Suppressor macrophage treated with lipopolysaccharide for 1 hour (primary cell): Measurements from ENCODE around the gene OCIAD1.
"Not testable (repeated sequence)": the region's sequence is repeated elsewhere in the genome, so short reads cannot be mapped to it uniquely, and the experiment has no call there.

Experiments used
- DNase-seq, 3 donors: peaks; one replicate each; pipeline ENCODE4 v3.0.0-alpha.2; 2020 to 2022

OCIAD1 gene

DNA sequence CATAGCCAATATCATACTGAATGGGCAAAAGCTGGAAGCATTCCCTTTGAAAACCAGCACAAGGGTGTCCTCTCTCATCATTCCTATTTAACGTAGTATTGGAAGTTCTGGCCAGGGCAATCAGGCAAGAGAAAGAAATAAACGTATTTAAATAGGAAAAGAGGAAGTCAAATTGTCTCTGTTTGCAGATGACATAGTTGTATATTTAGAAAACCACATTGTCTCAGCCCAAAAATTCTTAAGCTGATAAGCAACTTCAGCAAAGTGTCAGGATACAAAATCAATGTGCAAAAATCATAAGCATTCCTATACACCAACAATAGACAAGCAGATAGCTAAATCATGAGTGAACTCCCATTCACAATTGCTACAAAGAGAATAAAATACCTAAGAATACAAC is 9.5 kb upstream of the OCIAD1 start:
- not testable (repeated sequence) for DNase-seq

GRCh38 chr4:48827622-48828021 is 3.3 kb upstream of the OCIAD1 start:
- DNase-seq = no peak

DNA sequence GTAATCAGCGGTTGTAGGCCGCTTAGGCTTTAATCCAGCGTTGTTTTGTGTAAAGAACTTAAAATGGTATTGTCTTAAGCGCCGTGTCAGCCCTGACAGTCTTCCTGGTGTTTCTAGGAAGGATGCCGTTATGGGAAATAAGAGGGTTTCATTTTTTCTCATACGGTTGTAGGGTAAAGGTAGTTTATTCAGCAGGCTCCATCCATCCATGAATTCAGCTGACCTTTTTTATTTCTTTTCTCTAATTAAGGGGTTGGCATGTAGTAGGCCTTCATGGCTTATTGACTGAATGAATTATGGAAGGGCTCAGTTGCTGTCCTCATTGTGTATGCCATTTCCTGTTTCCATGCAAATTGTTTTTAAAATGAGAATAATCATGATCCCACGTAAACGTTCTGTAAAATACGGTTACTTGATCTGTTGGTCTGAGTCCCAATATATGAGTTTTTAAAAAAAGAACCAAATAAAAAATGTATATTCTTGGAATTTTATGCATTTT is 693 bp downstream of the OCIAD1 start:
- DNase-seq = peak; percentile 8 to 27 (median 21)

DNA sequence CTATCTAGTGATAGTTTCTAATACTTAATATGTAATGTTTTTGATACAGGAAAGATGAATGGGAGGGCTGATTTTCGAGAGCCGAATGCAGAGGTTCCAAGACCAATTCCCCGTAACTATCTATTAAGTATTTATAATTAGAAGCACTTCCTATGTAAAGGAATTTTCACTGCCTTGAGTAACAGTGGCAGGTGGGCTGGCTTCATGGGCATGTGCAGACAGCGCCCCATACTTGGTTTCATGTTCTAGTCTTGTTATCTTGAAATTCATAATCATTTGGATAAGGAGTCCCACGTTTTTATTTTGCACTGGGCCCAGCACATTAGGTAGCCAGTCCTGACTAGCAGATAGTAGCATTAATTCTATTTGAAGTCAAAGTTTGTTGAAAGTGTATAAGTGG is 1.7 kb downstream of the OCIAD1 start:
- no peak for DNase-seq

- no peak for DNase-seq
Measured at GRCh38 chr4:48836658-48837057, 5.8 kb downstream of the OCIAD1 start.

DNA sequence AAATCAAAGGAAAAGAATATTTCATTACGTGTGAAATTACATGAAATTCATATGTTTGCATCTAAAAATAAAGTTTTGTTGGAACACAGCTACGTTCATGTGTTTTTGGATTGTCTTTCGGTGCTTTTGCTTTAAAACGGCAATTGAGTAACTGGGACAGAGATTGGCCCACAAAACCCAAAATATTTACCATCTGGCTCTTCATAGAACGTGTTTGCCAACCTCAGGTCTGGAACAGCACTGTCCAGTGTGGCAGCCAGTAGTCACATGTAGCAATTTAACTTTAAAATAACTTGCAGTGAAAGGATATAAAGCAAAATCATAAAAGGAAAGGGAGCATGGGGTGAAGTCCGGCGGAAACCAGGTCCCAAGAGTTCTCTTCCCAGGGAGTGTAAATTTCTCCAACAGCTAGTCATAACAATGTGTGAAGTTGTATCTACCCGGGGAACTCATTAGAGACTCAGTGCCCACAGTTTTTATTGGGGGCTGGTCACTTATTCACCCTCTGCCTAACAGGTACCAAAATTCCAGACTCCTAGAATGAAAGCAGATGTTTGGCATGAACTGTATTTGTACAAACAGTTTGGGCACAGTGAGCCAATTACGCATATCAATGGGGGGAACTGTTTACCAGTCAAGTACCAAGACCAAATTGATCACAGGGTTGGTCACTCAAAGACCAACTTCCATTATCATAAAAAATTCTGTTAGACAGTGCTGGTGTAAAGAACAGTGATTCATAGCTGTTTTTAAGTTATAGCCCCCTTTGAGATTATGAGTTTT is 10.3 kb downstream of the OCIAD1 start:
- no peak for DNase-seq

DNA sequence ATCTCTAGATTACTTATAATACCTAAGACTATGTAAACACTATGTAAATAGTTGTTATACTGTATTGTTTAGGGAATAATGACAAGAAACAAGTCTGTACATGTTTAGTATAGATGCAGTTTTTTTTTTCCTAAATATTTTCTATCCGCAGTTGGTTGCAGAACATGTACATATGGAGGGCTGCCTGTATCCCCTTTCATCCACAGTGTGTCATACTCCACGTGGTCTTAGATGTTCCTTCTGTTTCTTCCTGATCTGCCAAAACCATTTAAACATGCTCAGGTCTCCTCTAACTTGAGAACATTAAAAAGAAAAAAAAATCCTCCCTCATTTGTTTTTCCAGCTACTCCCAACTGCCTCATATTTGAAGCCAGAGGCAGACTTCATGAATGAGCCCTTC is 14.0 kb downstream of the OCIAD1 start:
- DNase-seq = no peak

DNA sequence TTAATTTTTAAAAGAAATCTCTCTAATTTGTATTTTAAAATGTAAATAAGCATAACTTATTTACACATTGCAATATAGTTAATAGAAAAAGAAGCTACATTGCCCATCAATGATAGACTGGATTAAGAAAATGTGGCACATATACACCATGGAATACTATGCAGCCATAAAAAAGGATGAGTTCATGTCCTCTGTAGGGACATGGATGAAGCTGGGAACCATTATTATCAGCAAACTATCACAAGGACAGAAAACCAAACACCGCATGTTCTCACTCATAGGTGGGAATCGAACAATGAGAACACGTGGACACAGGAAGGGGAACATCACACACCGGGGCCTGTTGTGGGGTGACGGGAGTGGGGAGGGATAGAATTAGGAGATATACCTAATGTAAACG is 17.9 kb downstream of the OCIAD1 start:
- not testable (repeated sequence) for DNase-seq

DNA sequence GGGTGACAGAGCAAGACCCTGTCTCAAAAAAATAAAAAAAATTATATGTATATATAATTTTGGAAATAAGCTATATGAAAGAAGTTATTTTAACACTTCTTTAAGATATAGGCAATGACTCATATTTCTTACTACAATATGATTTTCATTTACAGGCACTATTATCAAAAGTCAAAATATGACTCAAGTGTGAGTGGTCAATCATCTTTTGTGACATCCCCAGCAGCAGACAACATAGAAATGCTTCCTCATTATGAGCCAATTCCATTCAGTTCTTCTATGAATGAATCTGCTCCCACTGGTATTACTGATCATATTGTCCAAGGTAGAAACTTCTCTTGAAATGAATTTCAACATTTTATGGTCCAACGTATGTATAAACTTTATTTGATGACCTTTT is 20.8 kb downstream of the OCIAD1 start:
- DNase-seq = peak in 1 of 3 donors; percentile 8

DNA sequence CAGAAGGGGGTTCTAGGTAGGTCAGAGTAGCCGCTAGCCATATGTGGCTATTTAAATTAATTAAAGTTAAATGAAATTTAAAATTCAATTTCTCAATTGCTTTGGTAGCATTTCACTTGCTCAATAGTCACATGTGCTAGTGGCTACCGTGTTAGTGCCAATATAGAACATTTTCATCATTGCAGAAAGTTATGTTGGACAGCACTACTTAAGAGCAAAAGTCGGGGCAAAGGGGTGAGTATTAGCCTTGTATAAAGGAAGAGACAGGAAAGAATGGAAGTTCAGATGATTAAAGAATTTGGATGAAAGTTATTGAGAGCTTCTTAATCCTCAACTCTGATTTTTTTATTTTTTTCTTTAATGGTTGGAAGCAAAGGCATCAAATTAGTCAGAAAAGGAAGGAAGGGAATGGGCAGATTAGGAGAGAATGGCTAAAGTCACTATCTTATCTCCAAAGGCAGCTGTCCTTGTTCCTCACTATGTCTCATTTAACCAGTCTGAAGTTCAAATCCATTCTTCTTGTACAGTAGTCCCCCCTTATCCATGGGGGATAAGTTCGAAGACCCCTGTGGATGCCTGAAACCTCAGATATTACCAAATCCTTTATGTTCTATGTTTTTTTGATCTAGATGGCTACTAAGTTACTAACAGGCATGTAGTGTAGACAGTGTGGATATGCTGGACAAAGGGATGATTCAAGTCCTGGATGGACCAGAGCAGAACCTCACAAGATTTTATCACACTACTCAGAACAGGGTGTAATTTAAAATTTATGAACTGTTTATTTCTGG is 22.9 kb downstream of the OCIAD1 start:
- no peak for DNase-seq

DNA sequence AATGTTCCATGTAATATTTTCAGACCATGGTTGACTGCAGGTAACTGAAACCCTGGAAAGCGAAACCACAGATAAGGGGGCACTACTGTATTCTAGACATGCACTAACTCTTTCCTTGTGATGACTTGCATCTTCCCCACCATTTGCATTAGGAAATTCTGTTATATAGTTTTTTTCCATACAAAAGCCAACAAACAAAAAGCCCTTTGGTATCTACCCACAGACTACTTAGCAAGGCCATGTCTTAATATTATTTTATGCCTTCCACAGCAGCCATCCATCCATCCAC is 23.5 kb downstream of the OCIAD1 start:
- DNase-seq = no peak

- no peak for DNase-seq
Measured at GRCh38 chr4:48854982-48855381, 24.1 kb downstream of the OCIAD1 start.

DNA sequence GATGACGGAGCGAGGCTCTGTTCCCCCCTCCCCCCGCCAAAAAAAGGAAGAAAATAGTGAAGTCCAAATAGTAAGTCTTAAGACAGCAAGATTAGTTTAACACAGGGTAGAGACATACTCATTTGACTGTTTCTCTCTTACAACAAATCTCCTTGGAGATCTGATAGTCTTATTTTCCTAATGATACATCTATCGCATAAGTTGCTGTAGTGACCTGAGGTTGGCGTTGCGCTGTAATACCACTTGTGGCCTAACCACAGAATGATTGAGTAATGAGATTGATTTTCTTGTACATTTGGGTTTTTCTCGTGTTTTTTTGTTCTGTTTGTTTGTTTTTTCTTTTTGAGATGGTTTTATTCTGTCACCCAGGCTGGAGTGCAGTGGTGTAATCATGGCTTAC is 27.2 kb downstream of the OCIAD1 start:
- DNase-seq = no peak

DNA sequence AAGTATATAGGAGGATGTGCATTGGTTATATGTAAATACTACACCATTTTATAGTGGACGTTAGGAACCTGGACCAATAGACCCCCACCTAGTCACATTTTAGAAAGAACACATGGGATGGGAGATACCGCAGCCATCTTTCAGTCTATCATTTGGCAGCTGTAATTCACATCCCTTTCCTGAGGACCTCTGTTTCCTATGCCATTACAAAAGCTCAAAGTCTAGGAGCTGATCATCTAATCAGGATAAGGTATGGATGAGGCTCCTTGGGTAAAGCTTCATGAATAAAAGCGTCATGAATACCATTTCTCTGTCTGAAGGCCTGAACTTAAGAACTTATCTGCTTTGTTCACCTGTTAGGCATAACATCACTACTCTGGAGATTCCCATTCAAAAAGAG is 31.1 kb downstream of the OCIAD1 start:
- DNase-seq = no peak

- DNase-seq = no peak
Measured at GRCh38 chr4:48862661-48863060, 31.8 kb downstream of the OCIAD1 start.

- DNase-seq = no peak
Measured at GRCh38 chr4:48863728-48864127, 32.8 kb downstream of the OCIAD1 start.

DNA sequence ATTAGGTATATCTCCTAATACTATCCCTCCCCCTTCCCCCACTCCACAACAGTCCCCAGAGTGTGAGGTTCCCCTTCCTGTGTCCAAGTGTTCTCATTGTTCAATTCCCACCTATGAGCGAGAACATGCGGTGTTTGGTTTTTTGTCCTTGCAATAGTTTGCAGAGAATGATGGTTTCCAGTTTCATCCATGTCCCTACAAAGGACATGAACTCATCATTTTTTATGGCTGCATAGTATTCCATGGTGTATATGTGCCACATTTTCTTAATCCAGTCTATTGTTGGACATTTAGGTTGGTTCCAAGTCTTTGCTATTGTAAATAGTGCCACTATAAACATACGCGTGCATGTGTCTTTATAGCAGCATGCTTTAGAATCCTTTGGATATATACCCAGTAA is 33.8 kb downstream of the OCIAD1 start:
- DNase-seq = not testable (repeated sequence)

DNA sequence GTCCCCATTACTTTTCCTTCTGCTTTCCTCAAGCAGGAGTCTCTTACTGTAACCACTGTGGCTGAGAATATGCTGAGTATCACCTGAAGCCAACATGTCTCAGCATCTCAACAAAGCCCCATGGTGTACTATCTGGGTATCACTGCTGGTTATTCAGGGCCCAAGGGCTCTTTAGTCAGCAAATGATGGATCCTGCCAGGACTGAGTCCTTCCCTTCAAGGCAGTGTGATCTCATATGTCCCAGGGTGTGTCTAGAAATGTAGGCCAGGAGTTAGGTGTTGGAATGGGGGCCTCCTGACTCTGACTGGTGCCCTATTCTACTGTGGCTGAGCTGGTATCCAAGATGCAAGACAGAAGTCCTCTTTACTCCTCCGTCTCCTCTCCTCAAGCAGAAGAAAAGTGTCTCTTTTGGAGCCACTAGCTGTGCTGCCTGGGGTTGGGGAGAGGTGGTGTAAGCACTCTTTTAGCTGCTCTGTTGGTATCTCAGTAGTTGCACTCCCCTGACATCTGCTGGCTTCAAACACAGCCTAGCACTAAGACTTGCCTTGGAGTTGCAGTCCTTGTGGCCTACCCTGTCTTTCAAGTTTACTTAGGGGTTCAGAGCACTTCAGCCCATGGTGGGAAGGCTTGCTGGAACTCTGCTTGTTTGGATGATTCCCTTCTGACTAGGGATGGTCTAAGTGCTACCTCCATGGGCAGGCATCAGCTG is 47.1 kb downstream of the OCIAD1 start:
- no peak for DNase-seq

DNA sequence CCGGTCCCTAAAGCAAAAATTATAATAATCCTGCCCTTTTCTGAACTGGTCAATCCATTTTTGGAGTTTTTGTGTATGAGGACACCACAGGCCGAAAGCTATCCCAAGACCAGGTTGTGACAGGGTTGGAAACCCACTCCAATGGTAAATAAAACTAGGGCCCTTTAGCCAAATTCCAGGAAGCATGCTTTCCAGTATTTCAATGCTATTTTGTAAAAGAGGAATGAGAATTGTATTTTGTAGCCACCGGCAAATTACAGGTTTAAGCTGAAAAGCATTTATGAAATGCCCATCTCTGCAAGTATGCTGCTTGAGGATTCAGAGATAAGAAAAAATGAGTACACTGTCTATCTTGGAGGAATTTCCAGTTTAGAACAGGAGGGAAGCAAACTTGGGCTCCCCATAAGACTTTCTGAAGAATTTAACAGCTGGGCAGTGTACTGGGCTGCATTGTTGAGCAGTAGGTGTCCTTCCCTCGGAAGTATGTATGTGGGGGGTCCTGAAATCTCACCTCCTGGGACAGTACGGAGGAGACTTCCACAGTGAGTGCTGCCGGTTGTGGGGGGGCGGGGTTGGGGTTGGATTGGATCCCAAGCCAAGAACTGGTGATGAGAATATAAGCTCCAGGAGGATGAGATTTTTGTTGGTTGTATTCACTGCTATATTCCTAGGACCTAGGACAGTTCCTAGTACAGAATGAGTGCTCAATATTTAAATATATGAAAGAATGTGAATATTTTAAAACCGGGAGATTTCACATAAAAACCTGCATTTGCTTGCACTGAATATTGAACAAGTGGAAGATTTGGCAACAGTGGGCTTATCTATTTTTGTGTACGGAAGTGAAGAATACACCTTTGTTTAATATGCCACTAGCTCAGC is 48.9 kb downstream of the OCIAD1 start:
- no peak for DNase-seq

DNA sequence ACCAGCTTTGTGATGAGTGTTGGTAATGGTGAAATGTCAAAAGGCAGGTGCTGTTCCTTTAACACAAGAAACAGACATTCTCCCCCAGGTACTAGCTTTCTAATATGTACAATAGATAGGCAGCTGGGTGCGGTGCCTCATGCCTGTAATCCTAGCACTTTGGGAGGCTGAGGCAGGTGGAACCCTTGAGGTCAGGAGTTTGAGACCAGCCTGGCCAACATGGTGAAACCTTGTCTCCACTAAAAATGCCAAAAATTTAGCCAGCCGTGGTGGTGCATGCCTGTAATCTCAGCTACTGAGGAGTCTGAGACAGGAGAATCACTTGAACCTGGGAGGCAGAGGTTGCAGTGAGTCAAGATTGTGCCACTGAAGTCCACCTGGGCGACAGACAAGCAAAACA is 50.8 kb downstream of the OCIAD1 start:
- not testable (repeated sequence) for DNase-seq

DNA sequence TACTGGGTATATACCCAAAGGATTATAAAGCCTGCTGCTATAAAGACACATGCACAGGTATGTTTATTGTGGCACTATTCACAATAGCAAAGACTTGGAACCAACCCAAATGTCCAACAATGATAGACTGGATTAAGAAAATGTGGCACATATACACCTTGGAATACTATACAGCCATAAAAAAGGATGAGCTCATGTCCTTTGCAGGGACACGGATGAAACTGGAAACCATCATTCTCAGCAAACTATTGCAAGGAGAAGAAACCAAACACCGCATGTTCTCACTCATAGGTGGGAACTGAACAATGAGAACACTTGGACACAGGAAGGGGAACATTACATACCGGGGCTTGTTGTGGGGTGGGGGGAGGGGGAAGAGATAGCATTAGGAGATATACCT is 58.9 kb downstream of the OCIAD1 start:
- DNase-seq = not testable (repeated sequence)

DNA sequence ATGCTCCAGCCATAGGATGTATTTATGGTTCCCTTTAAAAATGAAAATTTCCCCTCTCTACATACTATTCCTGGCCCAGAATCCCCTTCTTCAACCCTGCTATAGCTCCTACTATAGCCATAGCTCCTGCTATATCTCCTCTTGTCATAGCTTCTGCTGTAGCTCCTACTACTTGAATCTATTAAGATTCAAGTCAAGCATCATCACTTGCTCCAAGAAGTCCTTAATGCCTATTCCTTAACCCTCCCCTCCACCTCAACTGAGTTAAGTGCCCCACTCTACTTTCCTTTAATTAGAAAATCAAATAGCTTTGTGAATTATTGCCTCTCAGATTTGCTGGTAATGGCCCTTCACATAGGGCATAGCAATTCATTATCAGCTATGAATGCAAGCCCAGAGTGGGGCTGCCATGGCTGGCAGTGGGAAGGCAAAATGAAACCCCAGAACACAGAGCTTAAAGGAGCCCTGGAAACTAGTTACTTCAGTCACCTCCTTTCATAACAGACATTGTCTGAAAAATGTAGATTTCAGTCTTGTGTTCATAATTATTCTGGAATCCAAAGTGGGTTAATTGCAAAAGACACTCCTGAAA is 60.2 kb downstream of the OCIAD1 start:
- no peak for DNase-seq
